GM06990 (cell line): ENCODE measurements around the gene LPP.

Experiments
- DNase-seq: peaks from one replicate; pipeline ENCODE4 v3.0.0-alpha.2; 2011; ENCODE audit not compliant: insufficient read length; ENCODE audit errors: extremely low read depth
- H3K27me3 ChIP-seq: replicated peaks from 2 replicates; pipeline ENCODE4 v1.6.0; 2011; ENCODE audit warnings: low read length; ENCODE audit not compliant: control insufficient read depth, insufficient read depth
- H3K36me3 ChIP-seq: 2 replicates; pipeline ENCODE4 v1.5.1; 2011; ENCODE audit warnings: low read length; ENCODE audit not compliant: control insufficient read depth, insufficient read depth
- H3K4me3 ChIP-seq: replicated peaks from 2 replicates; pipeline ENCODE4 v1.5.1; 2011; ENCODE audit warnings: low read depth, mild to moderate bottlenecking, control low read depth, low read length
- CTCF ChIP-seq: IDR thresholded peaks from 2 replicates; pipeline ENCODE4 v1.5.1; 2011; ENCODE audit warnings: low read length, control low read depth, mild to moderate bottlenecking, inconsistent platforms; ENCODE audit not compliant: insufficient read depth, poor library complexity, severe bottlenecking

Gene LPP

GRCh38 chr3:188133646-188134045, 20.3 kb upstream of the LPP start:
- no peaks in the 10 kb centered on the region; the same call in 1 of the 2 replicates for H3K27me3 ChIP-seq
- H3K4me3 ChIP-seq = no peak overlapping the region
- DNase-seq = no peak
- no peak for TF ChIP-seq CTCF
- no peaks in the 10 kb centered on the region for H3K36me3 ChIP-seq

GRCh38 chr3:188134079-188134478, 19.9 kb upstream of the LPP start:
- DNase-seq = no peak
- no peak for TF ChIP-seq CTCF
- Histone ChIP-seq H3K36me3 (no peaks in the 10 kb centered on the region), H3K27me3 (no peaks in the 10 kb centered on the region; the same call in 1 of the 2 replicates), H3K4me3 (no peak overlapping the region)

GRCh38 chr3:188134856-188135255, 19.1 kb upstream of the LPP start:
- no peaks in the 10 kb centered on the region; the same call in 1 of the 2 replicates for H3K27me3 ChIP-seq

DNA sequence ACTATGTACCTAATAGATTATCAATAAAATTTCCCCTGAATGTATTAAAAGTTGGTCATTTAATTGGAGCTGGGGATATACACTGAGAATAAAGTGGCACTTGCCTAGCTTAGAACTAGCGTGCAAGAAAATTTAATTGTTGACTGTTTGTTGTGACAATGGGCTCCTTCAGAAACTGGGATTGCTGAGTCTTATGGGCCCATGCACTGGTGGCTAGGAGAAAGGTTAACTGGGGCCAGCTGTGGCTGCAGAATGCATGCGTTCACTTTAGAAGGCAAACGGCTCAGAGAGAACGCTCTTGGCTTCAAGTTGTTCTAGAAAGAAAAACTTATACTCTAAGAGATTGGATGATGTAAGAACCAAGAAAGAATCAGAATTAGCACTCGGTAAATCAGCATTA, 18.7 kb upstream of the LPP start:
- no peaks in the 10 kb centered on the region for H3K36me3 ChIP-seq

More at GRCh38 chr3:188134856-188135255, 19.1 kb upstream of the LPP start:
- DNase-seq = no peak
- no peak for TF ChIP-seq CTCF
- Histone ChIP-seq H3K36me3 (no peaks in the 10 kb centered on the region), H3K4me3 (no peak overlapping the region)

GRCh38 chr3:188137051-188137450, 16.9 kb upstream of the LPP start:
- Histone ChIP-seq H3K4me3 (no peak overlapping the region), H3K27me3 (no peaks in the 10 kb centered on the region; the same call in 1 of the 2 replicates), H3K36me3 (no peaks in the 10 kb centered on the region)
- no peak for DNase-seq
- no peak for TF ChIP-seq CTCF

More for the DNA sequence above, 18.7 kb upstream of the LPP start:
- no peak for DNase-seq
- H3K4me3 ChIP-seq = no peak overlapping the region
- H3K27me3 ChIP-seq = no peaks in the 10 kb centered on the region; the same call in 1 of the 2 replicates
- TF ChIP-seq CTCF = no peak

GRCh38 chr3:188139466-188139865, 14.5 kb upstream of the LPP start:
- H3K36me3 ChIP-seq = no peaks in the 10 kb centered on the region
- no peak for DNase-seq
- no peak overlapping the region for H3K4me3 ChIP-seq
- no peaks in the 10 kb centered on the region; the same call in 1 of the 2 replicates for H3K27me3 ChIP-seq
- no peak for TF ChIP-seq CTCF
